Psoas muscle (tissue), 8 donors: Measurements from ENCODE around the gene FITM1. TPM values are rescaled to one million over a fixed set of nuclear protein-coding genes. Genes with fewer than 3 reads are reported as not detected.
A peak's percentile ranks its signal among the peaks of the same experiment; 100 is the strongest.

ENCODE experiments used
- ATAC-seq, 4 donors: fragments of 200-7000 bp; cut with Tn5 transposase; one replicate each; pipeline ENCODE4 v1.9.1; 2020; ENCODE audit warnings: moderate library complexity in 3 of 4, mild to moderate bottlenecking in 2 of 4
- DNase-seq, 2 donors: peaks; one replicate each; pipeline ENCODE4 v3.0.0-alpha.2; 2020
- H3K27ac ChIP-seq: fragments of 200-600 bp; one replicate; pipeline ENCODE4 v1.8.0; 2022
- H3K27me3 ChIP-seq, 3 donors: fragments of 200-600 bp in 1 of 3; one replicate each; pipeline versions ENCODE4 v1.6.1 to v1.8.0; 2013 to 2022; ENCODE audit warnings: low read length in 2 of 3, mild to moderate bottlenecking in 2 of 3, moderate library complexity in 1 of 3; ENCODE audit not compliant: insufficient read depth in 3 of 3
- H3K36me3 ChIP-seq, 2 donors: fragments of 200-600 bp in 1 of 2; one replicate each; pipeline versions ENCODE4 v1.6.1 to v1.8.0; 2013 to 2022; ENCODE audit warnings: low read depth in 1 of 2, mild to moderate bottlenecking in 1 of 2, moderate library complexity in 1 of 2; ENCODE audit not compliant: insufficient read depth in 1 of 2
- H3K4me1 ChIP-seq: fragments of 200-600 bp; one replicate; pipeline ENCODE4 v1.8.0; 2022
- H3K4me3 ChIP-seq: fragments of 200-600 bp; one replicate; pipeline ENCODE4 v1.8.0; 2022; ENCODE audit warnings: mild to moderate bottlenecking
- H3K9me3 ChIP-seq: fragments of 200-600 bp; one replicate; pipeline ENCODE4 v1.8.0; 2022
- CTCF ChIP-seq: fragments of 200-600 bp; IDR thresholded peaks from one replicate; pipeline ENCODE4 v1.8.0; 2022; ENCODE audit warnings: antibody characterized with exemption
- WGBS, 3 donors: extraction: QIAGEN DNeasy Blood & Tissue Kit; methylation state at CpG; one replicate each; pipeline versions ENCODE4 v1.1.6 to v1.1.7; 2013; 5-methylcytosine and 5-hydroxymethylcytosine counted together
- intact Hi-C, 2 donors: fragments of 100-400 bp; cut with DNase I; formaldehyde crosslinking; loops; one replicate each; pipeline versions ENCODE4 v1.11.0 to v1.14.2; 2022
- polyA plus RNA-seq, 3 donors: library from polyadenylated mRNA; stranded (reverse); fragments of 200-250 nt; gene quantifications; one replicate each; pipeline ENCODE4 v1.2.3, GENCODE V29; 2013
- total RNA-seq, 4 donors: library from RNA; stranded (reverse); fragmentation: NEBNext Ultra II Directional in 2 of 4; extraction: Animal tissue kit (Norgen Biotek cat#: 25700) in 2 of 4; gene quantifications; one replicate each; pipeline versions ENCODE4 v1.2.1 to v1.2.4, GENCODE V29; 2021 to 2023
- donor health status: healthy with polysubstance abuse.
- donor health status: DM: no; HTN: no; CAD: no; lungs with moderate emphysema.
- donor health status: Bipolar disorder and iron deficiency.
- donor health status: healthy.
- donor health status: DM: yes; HTN: yes; CAD: no.
- donor health status: DM: no; HTN: no; CAD: no.
- donor health status: DM: no; HTN: no; CAD: no.
- donor health status: DM: yes; HTN: yes; CAD: no.

FITM1 gene
- total and polyA plus RNA-seq, 7 donors = 72.8 to 167 (median 130) TPM

GRCh38 chr14:24179294-24179960 is 49.0 kb downstream of the FITM1 start:
- TF ChIP-seq CTCF = no peak
- Histone ChIP-seq H3K36me3 (peaks cover 0 to 80% of the 10 kb centered on the region in 2 donors), H3K4me3 (no peak overlapping the region), H3K27ac (peak overlapping the region; percentile 79), H3K4me1 (peaks cover 20% of the 10 kb centered on the region), H3K9me3 (no peaks in the 10 kb centered on the region), H3K27me3 (no peaks in the 10 kb centered on the region)
- 71 to 82% (median 77%) methylated on average over 14 of the region's 14 CpGs for WGBS, 3 donors
- DNase-seq (peak in 1 of 2 donors; percentile 41), ATAC-seq (peak in 3 of 4 donors; percentile 12 to 59 (median 27))
- intact Hi-C loops = no loop called here

GRCh38 chr14:24179961-24180796 is 49.7 kb downstream of the FITM1 start:
- peaks cover 20% of the 10 kb centered on the region for H3K4me1 ChIP-seq
- H3K27me3 ChIP-seq = no peaks in the 10 kb centered on the region
- 46 to 71% (median 61%) methylated on average over 18 of the region's 18 CpGs for WGBS, 3 donors
- intact Hi-C loops = no loop called here
- peak; percentile 65 to 76 (median 70) for ATAC-seq
- H3K4me3 ChIP-seq = no peak overlapping the region
- peak overlapping the region; percentile 79 for H3K27ac ChIP-seq
- peaks cover under 1 to 88% of the 10 kb centered on the region in 2 donors for H3K36me3 ChIP-seq
- DNase-seq = peak in 1 of 2 donors; percentile 43
- TF ChIP-seq CTCF = no peak
- H3K9me3 ChIP-seq = no peaks in the 10 kb centered on the region

GRCh38 chr14:24181371-24182077 is 51.1 kb downstream of the FITM1 start:
- no peak overlapping the region for H3K4me3 ChIP-seq
- 88 to 89% (median 88%) methylated on average over 19 of the region's 19 CpGs for WGBS, 3 donors
- ATAC-seq (no peak), DNase-seq (peak in 1 of 2 donors; percentile 46)
- no peaks in the 10 kb centered on the region for H3K9me3 ChIP-seq
- peaks cover 20% of the 10 kb centered on the region for H3K4me1 ChIP-seq
- no peaks in the 10 kb centered on the region for H3K27me3 ChIP-seq
- intact Hi-C loops = no loop called here
- no peak overlapping the region for H3K27ac ChIP-seq
- no peak for TF ChIP-seq CTCF
- H3K36me3 ChIP-seq = peaks cover 4 to 96% of the 10 kb centered on the region in 2 donors

Other genes with a start within 250 kb of the FITM1 start
Only the 30 nearest of the 31 such genes appear.
- 10 to 100 TPM; 24.6 to 57.3 (median 39.5) TPM for gene DHRS4, start 176.9 kb upstream of the FITM1 start, total RNA-seq
- gene DHRS4, start 176.9 kb upstream of the FITM1 start, polyA plus RNA-seq = 10 to 100 TPM; 18.9 to 76.7 (median 39.0) TPM
- gene DHRS4L2, start 141.7 kb upstream of the FITM1 start, total RNA-seq = 10 to 100 TPM; 25.9 to 43.4 (median 31.9) TPM
- gene DHRS4L2, start 141.7 kb upstream of the FITM1 start, polyA plus RNA-seq = 10 to 100 TPM; 19.4 to 62.0 (median 30.8) TPM
- under 1 TPM in 3 of 4 donors, not detected in 1; 0.04 to 0.10 (median 0.06) TPM for gene CARMIL3, start 78.7 kb upstream of the FITM1 start, total RNA-seq
- under 1 TPM in 2 of 3 donors, not detected in 1; 0.08 to 0.19 TPM for gene CARMIL3, start 78.7 kb upstream of the FITM1 start, polyA plus RNA-seq
- not detected for gene CPNE6, start 59.1 kb upstream of the FITM1 start, total RNA-seq
- under 1 TPM in 1 of 3 donors, not detected in 2; 0.06 TPM for gene CPNE6, start 59.1 kb upstream of the FITM1 start, polyA plus RNA-seq
- gene PCK2, start 36.3 kb upstream of the FITM1 start, total RNA-seq = 1 to 10 TPM; 2.1 to 4.5 (median 2.7) TPM
- gene PCK2, start 36.3 kb upstream of the FITM1 start, polyA plus RNA-seq = 1 to 10 TPM; 2.0 to 2.7 (median 2.0) TPM
- gene DCAF11, start 15.9 kb upstream of the FITM1 start, total RNA-seq = 10 to 100 TPM; 48.8 to 73.5 (median 68.6) TPM
- 10 to 100 TPM; 34.7 to 66.4 (median 35.4) TPM for gene DCAF11, start 15.9 kb upstream of the FITM1 start, polyA plus RNA-seq
- gene NRL, start 15.7 kb upstream of the FITM1 start, total RNA-seq = 1 to 10 TPM; 1.5 to 3.6 (median 2.5) TPM
- gene NRL, start 15.7 kb upstream of the FITM1 start, polyA plus RNA-seq = 1 to 10 TPM; 1.2 to 5.1 (median 2.4) TPM
- gene PSME1, start 5.5 kb downstream of the FITM1 start, total RNA-seq = 100 to 1,000 TPM in 1 of 4 donors, 10 to 100 TPM in 3; 49.2 to 122 (median 80.3) TPM
- gene PSME1, start 5.5 kb downstream of the FITM1 start, polyA plus RNA-seq = 100 to 1,000 TPM in 1 of 3 donors, 10 to 100 TPM in 2; 73.0 to 106 (median 92.6) TPM
- 10 to 100 TPM; 18.0 to 67.5 (median 36.1) TPM for gene EMC9, start 10.9 kb downstream of the FITM1 start, total RNA-seq
- 10 to 100 TPM; 17.2 to 35.5 (median 30.9) TPM for gene EMC9, start 10.9 kb downstream of the FITM1 start, polyA plus RNA-seq
- gene PSME2, start 16.0 kb downstream of the FITM1 start, total RNA-seq = 100 to 1,000 TPM in 1 of 4 donors, 10 to 100 TPM in 3; 30.1 to 179 (median 76.0) TPM
- gene PSME2, start 16.0 kb downstream of the FITM1 start, polyA plus RNA-seq = 10 to 100 TPM; 64.7 to 80.0 (median 76.4) TPM
- gene RNF31, start 16.8 kb downstream of the FITM1 start, total RNA-seq = 10 to 100 TPM; 46.4 to 81.5 (median 64.7) TPM
- 10 to 100 TPM; 43.3 to 57.3 (median 55.7) TPM for gene RNF31, start 16.8 kb downstream of the FITM1 start, polyA plus RNA-seq
- 10 to 100 TPM; 10.4 to 21.6 (median 15.1) TPM for gene IRF9, start 30.6 kb downstream of the FITM1 start, total RNA-seq
- gene IRF9, start 30.6 kb downstream of the FITM1 start, polyA plus RNA-seq = 10 to 100 TPM in 2 of 3 donors, 1 to 10 TPM in 1; 7.9 to 14.2 (median 11.8) TPM
- 1 to 10 TPM; 1.0 to 1.6 (median 1.3) TPM for gene REC8, start 41.4 kb downstream of the FITM1 start, total RNA-seq
- gene REC8, start 41.4 kb downstream of the FITM1 start, polyA plus RNA-seq = 1 to 10 TPM in 1 of 3 donors, under 1 TPM in 2; 0.13 to 1.2 (median 0.86) TPM
- 10 to 100 TPM; 35.7 to 75.9 (median 51.1) TPM for gene IPO4, start 58.2 kb downstream of the FITM1 start, total RNA-seq
- 10 to 100 TPM; 28.8 to 99.7 (median 62.4) TPM for gene IPO4, start 58.2 kb downstream of the FITM1 start, polyA plus RNA-seq
- 10 to 100 TPM; 21.0 to 22.7 (median 21.8) TPM for gene TM9SF1, start 64.8 kb downstream of the FITM1 start, total RNA-seq
- gene TM9SF1, start 64.8 kb downstream of the FITM1 start, polyA plus RNA-seq = 10 to 100 TPM; 21.7 to 43.4 (median 31.7) TPM
- gene TSSK4, start 75.0 kb downstream of the FITM1 start, total RNA-seq = not detected
- gene TSSK4, start 75.0 kb downstream of the FITM1 start, polyA plus RNA-seq = under 1 TPM in 2 of 3 donors, not detected in 1; 0.05 to 0.06 TPM
- gene CHMP4A, start 82.8 kb downstream of the FITM1 start, total RNA-seq = 10 to 100 TPM; 12.3 to 18.2 (median 15.7) TPM
- gene CHMP4A, start 82.8 kb downstream of the FITM1 start, polyA plus RNA-seq = 10 to 100 TPM; 29.6 to 42.1 (median 29.9) TPM
- 10 to 100 TPM in 3 of 4 donors, 1 to 10 TPM in 1; 9.4 to 16.3 (median 12.1) TPM for gene MDP1, start 85.4 kb downstream of the FITM1 start, total RNA-seq
- 10 to 100 TPM in 2 of 3 donors, 1 to 10 TPM in 1; 6.2 to 19.7 (median 13.0) TPM for gene MDP1, start 85.4 kb downstream of the FITM1 start, polyA plus RNA-seq
- 100 to 1,000 TPM; 135 to 206 (median 159) TPM for gene NEDD8, start 101.7 kb downstream of the FITM1 start, total RNA-seq
- 100 to 1,000 TPM; 214 to 315 (median 297) TPM for gene NEDD8, start 101.7 kb downstream of the FITM1 start, polyA plus RNA-seq
- 10 to 100 TPM; 19.7 to 33.1 (median 27.9) TPM for gene GMPR2, start 102.3 kb downstream of the FITM1 start, total RNA-seq
- gene GMPR2, start 102.3 kb downstream of the FITM1 start, polyA plus RNA-seq = 10 to 100 TPM; 17.7 to 24.0 (median 21.7) TPM
- 10 to 100 TPM; 36.6 to 69.6 (median 65.2) TPM for gene TINF2, start 112.0 kb downstream of the FITM1 start, total RNA-seq
- 100 to 1,000 TPM in 1 of 3 donors, 10 to 100 TPM in 2; 37.8 to 103 (median 48.3) TPM for gene TINF2, start 112.0 kb downstream of the FITM1 start, polyA plus RNA-seq
- gene TGM1, start 132.5 kb downstream of the FITM1 start, total RNA-seq = under 1 TPM in 3 of 4 donors, not detected in 1; 0.25 to 0.50 (median 0.32) TPM
- 1 to 10 TPM in 1 of 3 donors, under 1 TPM in 2; 0.17 to 1.3 (median 0.86) TPM for gene TGM1, start 132.5 kb downstream of the FITM1 start, polyA plus RNA-seq
- gene RABGGTA, start 140.9 kb downstream of the FITM1 start, total RNA-seq = 10 to 100 TPM; 16.9 to 17.8 (median 17.3) TPM
- 10 to 100 TPM; 15.1 to 36.2 (median 18.9) TPM for gene RABGGTA, start 140.9 kb downstream of the FITM1 start, polyA plus RNA-seq
- 1 to 10 TPM; 1.9 to 3.4 (median 2.7) TPM for gene DHRS1, start 169.1 kb downstream of the FITM1 start, total RNA-seq
- gene DHRS1, start 169.1 kb downstream of the FITM1 start, polyA plus RNA-seq = 1 to 10 TPM; 1.5 to 6.4 (median 3.4) TPM
- gene NOP9, start 169.2 kb downstream of the FITM1 start, total RNA-seq = 10 to 100 TPM; 36.7 to 38.8 (median 37.7) TPM
- 10 to 100 TPM; 11.4 to 29.8 (median 16.1) TPM for gene NOP9, start 169.2 kb downstream of the FITM1 start, polyA plus RNA-seq
- 1 to 10 TPM in 3 of 4 donors, under 1 TPM in 1; 0.95 to 2.5 (median 1.8) TPM for gene CIDEB, start 177.3 kb downstream of the FITM1 start, total RNA-seq
- gene CIDEB, start 177.3 kb downstream of the FITM1 start, polyA plus RNA-seq = 1 to 10 TPM; 1.2 to 2.1 (median 1.3) TPM
- gene LTB4R2, start 179.5 kb downstream of the FITM1 start, total RNA-seq = 1 to 10 TPM in 3 of 4 donors, under 1 TPM in 1; 0.96 to 2.3 (median 1.7) TPM
- under 1 TPM; 0.08 to 0.57 (median 0.32) TPM for gene LTB4R2, start 179.5 kb downstream of the FITM1 start, polyA plus RNA-seq
- 1 to 10 TPM; 1.1 to 2.1 (median 2.0) TPM for gene LTB4R, start 180.8 kb downstream of the FITM1 start, total RNA-seq
- 1 to 10 TPM in 1 of 3 donors, under 1 TPM in 2; 0.35 to 2.0 (median 0.65) TPM for gene LTB4R, start 180.8 kb downstream of the FITM1 start, polyA plus RNA-seq
- 10 to 100 TPM in 3 of 4 donors, 1 to 10 TPM in 1; 8.6 to 13.9 (median 11.2) TPM for gene ADCY4, start 204.4 kb downstream of the FITM1 start, total RNA-seq
- 10 to 100 TPM in 1 of 3 donors, 1 to 10 TPM in 2; 7.0 to 10.8 (median 7.7) TPM for gene ADCY4, start 204.4 kb downstream of the FITM1 start, polyA plus RNA-seq
- gene RIPK3, start 209.3 kb downstream of the FITM1 start, total RNA-seq = 1 to 10 TPM; 1.1 to 1.9 (median 1.4) TPM
- 1 to 10 TPM in 1 of 3 donors, under 1 TPM in 2; 0.94 to 1.7 (median 0.97) TPM for gene RIPK3, start 209.3 kb downstream of the FITM1 start, polyA plus RNA-seq